ENCODE measurements around the gene NDC80. TPM values are rescaled to one million over a fixed set of nuclear protein-coding genes. Genes with fewer than 3 reads are reported as not detected.

NDC80 gene
- total RNA-seq, 2 experiments from 2014 or later: 81.3 to 82.2 TPM

DNA sequence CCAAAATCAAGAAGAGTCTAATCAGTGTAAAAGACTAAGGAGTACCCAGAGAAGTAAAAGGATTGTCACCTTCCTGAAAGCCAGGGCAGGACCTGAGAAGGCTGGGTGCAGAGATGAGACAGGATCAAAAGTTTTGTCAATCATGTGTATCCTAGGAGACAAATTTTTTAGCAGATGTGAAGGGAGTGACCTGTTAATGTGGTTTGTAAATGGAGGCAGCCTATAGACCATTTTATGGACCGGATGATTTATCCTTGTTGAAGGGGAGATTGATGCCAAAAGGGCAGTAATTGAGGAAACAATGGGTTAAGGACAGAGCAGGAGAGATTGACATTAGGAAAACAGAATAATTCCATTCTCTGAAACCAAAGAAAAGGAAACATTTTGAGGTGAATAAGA, 813 bp downstream of the NDC80 start:
- no peak for DNase-seq

DNA sequence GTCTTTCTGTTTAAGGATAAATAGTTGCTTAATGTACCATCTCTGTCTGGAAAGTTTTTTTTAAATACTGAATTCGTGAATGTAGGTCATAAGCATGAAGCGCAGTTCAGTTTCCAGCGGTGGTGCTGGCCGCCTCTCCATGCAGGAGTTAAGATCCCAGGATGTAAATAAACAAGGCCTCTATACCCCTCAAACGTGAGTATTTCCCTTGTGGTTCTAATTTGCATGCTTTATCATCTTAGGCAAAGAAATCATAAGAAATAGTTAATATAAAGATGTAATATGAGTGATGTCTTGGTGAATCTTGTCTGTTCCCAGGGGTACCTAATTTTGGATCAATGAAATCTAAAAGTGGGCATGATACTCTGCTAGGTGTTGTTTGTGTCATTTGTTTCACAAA, 1.5 kb downstream of the NDC80 start:
- Mint-ChIP-seq H3K36me3 (ENCODE audit: low read depth) (peaks cover 58% of the 10 kb centered on the region), H3K27ac (peak overlapping the region; percentile 17), H3K4me3 (peak overlapping the region; percentile 99), H3K9me3 (no peaks in the 10 kb centered on the region), H3K27me3 (no peaks in the 10 kb centered on the region), H3K4me1 (ENCODE audit: low read depth) (peaks cover 40% of the 10 kb centered on the region)
- ChIA-PET POLR2A (interaction anchor here (0.9 to 4.7 kb wide), 3 partner anchors 10 to 83 kb away, joined by 3 to 22 read pairs (median 20); partner anchors contain the start of gene SMCHD1), CTCF (interaction anchor here (1.3 to 2.2 kb wide), 2 partner anchors 10 to 70 kb away, joined by 3 to 7 read pairs; no protein-coding TSS in a partner anchor)
- no peak for DNase-seq
- ATAC-seq: no peak
- TF ChIP-seq, protein P1, sequence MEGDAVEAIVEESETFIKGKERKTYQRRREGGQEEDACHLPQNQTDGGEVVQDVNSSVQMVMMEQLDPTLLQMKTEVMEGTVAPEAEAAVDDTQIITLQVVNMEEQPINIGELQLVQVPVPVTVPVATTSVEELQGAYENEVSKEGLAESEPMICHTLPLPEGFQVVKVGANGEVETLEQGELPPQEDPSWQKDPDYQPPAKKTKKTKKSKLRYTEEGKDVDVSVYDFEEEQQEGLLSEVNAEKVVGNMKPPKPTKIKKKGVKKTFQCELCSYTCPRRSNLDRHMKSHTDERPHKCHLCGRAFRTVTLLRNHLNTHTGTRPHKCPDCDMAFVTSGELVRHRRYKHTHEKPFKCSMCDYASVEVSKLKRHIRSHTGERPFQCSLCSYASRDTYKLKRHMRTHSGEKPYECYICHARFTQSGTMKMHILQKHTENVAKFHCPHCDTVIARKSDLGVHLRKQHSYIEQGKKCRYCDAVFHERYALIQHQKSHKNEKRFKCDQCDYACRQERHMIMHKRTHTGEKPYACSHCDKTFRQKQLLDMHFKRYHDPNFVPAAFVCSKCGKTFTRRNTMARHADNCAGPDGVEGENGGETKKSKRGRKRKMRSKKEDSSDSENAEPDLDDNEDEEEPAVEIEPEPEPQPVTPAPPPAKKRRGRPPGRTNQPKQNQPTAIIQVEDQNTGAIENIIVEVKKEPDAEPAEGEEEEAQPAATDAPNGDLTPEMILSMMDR (IDR thresholded peaks at IDR 0.05): no peak
- intact Hi-C loops (cut with micrococcal nuclease): loop anchor here (5.0 kb wide), 3 partner anchors 69 to 689 kb away; partner anchors contain the start of genes MYL12B and SMCHD1

More for the DNA sequence above, 813 bp downstream of the NDC80 start:
- ChIA-PET POLR2A (interaction anchor here (1.2 to 4.7 kb wide), 4 partner anchors 13 to 84 kb away, joined by 4 to 23 read pairs (median 13); partner anchors contain the start of gene SMCHD1), CTCF (interaction anchor here (1.5 kb wide), 1 partner anchor 15 kb away, joined by 4 read pairs; no protein-coding TSS in a partner anchor)
- H3K4me1 Mint-ChIP-seq (ENCODE audit: low read depth): peaks cover 39% of the 10 kb centered on the region
- peak overlapping the region; percentile 99 for H3K4me3 Mint-ChIP-seq
- no peaks in the 10 kb centered on the region for H3K27me3 Mint-ChIP-seq
- ATAC-seq: peak; percentile 31
- TF ChIP-seq, protein P1 (IDR thresholded peaks at IDR 0.05): no peak
- peaks cover 54% of the 10 kb centered on the region for H3K36me3 Mint-ChIP-seq (ENCODE audit: low read depth)
- peak overlapping the region; percentile 99 for H3K27ac Mint-ChIP-seq
- H3K9me3 Mint-ChIP-seq: no peaks in the 10 kb centered on the region
- intact Hi-C loops (cut with micrococcal nuclease): loop anchor here (5.0 kb wide), 3 partner anchors 70 to 690 kb away; partner anchors contain the start of genes MYL12B and SMCHD1

DNA sequence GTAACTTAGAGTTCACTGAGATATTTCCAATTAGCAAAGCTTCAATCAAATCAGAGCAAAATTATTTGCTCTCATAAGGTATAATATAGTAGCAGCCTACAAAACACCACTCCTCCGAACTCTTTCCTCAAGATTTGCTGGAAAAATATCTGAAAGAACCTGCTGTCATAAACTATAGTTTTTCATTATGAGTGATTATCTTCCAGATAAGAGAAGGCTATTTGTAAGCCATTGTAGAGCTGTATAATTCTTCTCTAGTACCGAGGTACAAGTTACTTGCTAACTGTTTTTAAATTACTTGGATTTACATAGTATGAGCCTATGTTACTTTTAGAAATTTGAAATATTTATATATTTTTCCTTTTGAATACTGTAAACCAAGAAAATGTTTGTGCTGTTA, 2.1 kb downstream of the NDC80 start:
- H3K4me1 Mint-ChIP-seq (ENCODE audit: low read depth): peaks cover 41% of the 10 kb centered on the region
- H3K36me3 Mint-ChIP-seq (ENCODE audit: low read depth): peaks cover 60% of the 10 kb centered on the region
- peak overlapping the region; percentile 99 for H3K4me3 Mint-ChIP-seq
- ChIA-PET POLR2A (interaction anchor here (0.9 to 4.7 kb wide), 3 partner anchors 10 to 82 kb away, joined by 3 to 22 read pairs (median 20); partner anchors contain the start of gene SMCHD1), CTCF (interaction anchor here (1.3 to 2.2 kb wide), 2 partner anchors 10 to 69 kb away, joined by 3 to 7 read pairs; no protein-coding TSS in a partner anchor)
- H3K27me3 Mint-ChIP-seq: no peaks in the 10 kb centered on the region
- no peaks in the 10 kb centered on the region for H3K9me3 Mint-ChIP-seq
- no peak for DNase-seq
- TF ChIP-seq, protein P1 (IDR thresholded peaks at IDR 0.05): no peak
- H3K27ac Mint-ChIP-seq: no peak overlapping the region
- intact Hi-C loops (cut with micrococcal nuclease): loop anchor here (5.0 kb wide), 3 partner anchors 69 to 689 kb away; partner anchors contain the start of genes MYL12B and SMCHD1
- ATAC-seq: no peak

DNA sequence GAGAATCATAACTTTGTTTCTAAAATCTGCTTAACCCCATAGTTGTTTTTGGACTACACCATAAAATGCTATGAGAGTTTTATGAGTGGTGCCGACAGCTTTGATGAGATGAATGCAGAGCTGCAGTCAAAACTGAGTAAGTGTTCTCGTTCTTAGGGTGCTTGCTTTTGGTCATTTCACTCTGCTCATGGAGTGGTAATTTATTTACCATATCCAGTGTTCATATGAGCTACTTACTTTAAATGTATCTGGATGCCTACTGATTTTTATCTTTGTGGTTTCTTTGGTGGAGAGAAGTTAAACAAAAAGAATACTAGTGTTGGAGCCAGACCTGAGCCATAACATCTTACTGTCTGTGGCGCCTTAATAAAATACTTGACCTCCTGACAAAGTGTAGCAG, 16.4 kb downstream of the NDC80 start:
- peak overlapping the region; percentile 50 for H3K27ac Mint-ChIP-seq
- DNase-seq: no peak
- CTCF ChIA-PET: interaction anchor here (1.6 to 4.2 kb wide), 2 partner anchors 18 to 72 kb away, joined by 4 to 14 read pairs; no protein-coding TSS in a partner anchor
- no peaks in the 10 kb centered on the region for H3K27me3 Mint-ChIP-seq
- peak; percentile 28 for ATAC-seq
- POLR2A ChIA-PET: interaction anchor here (1.6 to 4.1 kb wide), 3 partner anchors 12 to 68 kb away, joined by 4 to 22 read pairs (median 21); partner anchors contain the start of genes METTL4, NDC80 and SMCHD1
- TF ChIP-seq, protein P1 (IDR thresholded peaks at IDR 0.05): no peak
- H3K4me1 Mint-ChIP-seq (ENCODE audit: low read depth): peaks cover 44% of the 10 kb centered on the region
- intact Hi-C loops (cut with micrococcal nuclease): no loop called here
- H3K4me3 Mint-ChIP-seq: peak overlapping the region; percentile 6
- peaks cover 2% of the 10 kb centered on the region for H3K9me3 Mint-ChIP-seq
- H3K36me3 Mint-ChIP-seq (ENCODE audit: low read depth): peaks cover 69% of the 10 kb centered on the region

Measured in activated CD8-positive, alpha-beta T cell treated with anti-CD3 and anti-CD28 coated beads for 36 hours (primary cell).